Measurements from ENCODE around the gene PTPRK. TPM values are rescaled to one million over a fixed set of nuclear protein-coding genes. Genes with fewer than 3 reads are reported as not detected.
"Not testable (repeated sequence)": the region's sequence is repeated elsewhere in the genome, so short reads cannot be mapped to it uniquely, and the experiment has no call there.

Gene PTPRK
- total RNA-seq, 1 donor from 2014 or later = 72.5 TPM

DNA sequence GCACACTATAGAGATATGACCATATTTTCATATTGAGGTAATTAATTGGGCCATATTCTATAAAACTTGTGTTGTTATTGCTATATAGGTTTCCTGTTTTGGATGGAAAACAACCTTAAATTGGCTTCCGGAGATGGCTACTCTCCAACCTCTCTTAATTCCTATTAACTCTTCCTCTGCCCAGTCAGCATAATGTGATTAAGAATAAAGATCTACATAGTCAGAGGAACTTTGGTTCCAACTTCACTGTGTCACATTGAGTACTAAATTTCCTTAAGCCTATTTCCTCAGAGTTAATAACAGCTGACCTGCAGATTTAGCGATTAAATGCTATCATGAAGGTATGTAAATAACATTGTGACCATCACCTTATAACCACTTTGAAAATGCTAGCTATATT is 67.7 kb downstream of the PTPRK start:
- no peak for DNase-seq (ENCODE audit: extremely low read depth, low read depth, low spot score)

DNA sequence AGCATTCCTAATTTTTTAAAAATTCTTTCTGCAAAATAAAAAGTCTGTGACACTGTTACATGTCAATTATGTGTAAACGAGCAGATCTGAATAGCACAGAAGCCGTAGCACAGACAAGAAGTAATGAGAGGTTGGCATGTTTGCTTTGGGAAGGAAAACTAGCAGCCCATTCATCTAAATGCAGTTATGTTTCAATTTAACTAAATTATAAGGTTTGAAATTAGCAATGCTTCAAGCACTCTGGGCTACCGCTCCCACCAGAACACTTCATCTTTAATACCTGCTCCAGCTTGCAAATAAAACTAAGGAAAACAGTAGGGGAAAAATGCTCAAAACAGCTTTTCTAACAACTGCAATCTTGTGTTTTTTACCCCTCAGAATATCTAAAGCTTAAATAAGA is 73.9 kb downstream of the PTPRK start:
- no peak for DNase-seq (ENCODE audit: extremely low read depth, low read depth, low spot score)

DNA sequence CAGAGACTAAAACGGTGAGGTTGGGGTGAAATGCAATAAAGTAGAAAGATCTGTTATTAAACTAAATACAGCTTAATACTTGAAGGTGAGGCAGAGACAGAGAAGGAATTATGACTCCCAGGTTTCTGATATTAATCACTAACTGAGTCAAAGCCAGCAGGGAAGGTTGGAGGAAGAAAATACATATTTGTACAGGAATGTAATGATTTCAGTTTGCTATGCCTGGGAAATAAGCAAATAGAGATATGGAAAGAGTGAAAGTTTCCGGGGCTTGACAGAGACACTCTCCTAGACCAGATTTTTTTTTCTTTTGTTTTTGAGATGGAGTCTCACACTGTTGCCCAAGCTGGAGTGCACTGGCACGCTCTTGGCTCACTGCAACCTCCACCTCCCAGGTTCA is 76.8 kb downstream of the PTPRK start:
- DNase-seq (ENCODE audit: extremely low read depth, low read depth, low spot score) = no peak

- DNase-seq (ENCODE audit: extremely low read depth, low read depth, low spot score) = no peak
These were observed 80.8 kb downstream of the PTPRK start for GRCh38 chr6:128439627-128440026.

DNA sequence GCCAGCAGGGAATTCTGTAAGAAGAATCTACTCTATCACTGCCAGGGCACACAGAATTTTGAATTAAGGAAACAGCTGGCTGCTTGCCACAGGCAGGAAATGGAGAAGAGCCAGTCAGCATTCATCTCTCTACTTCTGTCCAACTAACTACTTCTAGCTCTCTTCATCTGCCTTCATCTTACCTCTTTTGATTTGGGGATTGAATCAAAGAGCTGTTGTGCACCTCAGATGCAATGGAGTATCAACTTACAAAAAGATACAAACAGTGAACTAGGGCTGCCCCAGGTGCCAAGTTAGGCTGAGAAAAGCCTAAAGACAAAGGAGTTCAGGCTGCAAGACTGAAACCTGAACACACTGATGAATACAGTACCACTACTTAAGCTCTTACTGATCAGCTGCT is 82.0 kb downstream of the PTPRK start:
- DNase-seq (ENCODE audit: extremely low read depth, low read depth, low spot score) = no peak

GRCh38 chr6:128437685-128438084 is 82.7 kb downstream of the PTPRK start:
- no peak for DNase-seq (ENCODE audit: extremely low read depth, low read depth, low spot score)

DNA sequence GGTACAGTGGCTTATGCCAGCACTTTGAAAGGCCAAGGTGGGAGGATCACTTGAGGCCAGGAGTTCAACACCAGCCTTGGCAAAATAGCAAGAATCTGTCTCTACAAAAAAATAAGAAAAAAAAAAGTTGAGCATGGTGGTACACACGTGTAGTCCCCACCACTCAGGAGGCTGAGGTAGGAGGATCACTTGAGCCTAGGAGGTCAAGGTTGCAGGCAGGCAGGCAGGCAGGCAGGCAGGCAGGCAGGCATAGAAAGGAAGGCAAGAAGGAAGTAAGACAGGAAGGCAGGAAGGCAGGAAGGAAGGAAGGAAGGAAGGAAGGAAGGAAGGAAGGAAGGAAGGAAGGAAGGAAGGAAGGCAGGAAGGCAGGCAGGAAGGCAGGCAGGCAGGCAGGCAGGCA is 85.6 kb downstream of the PTPRK start:
- not testable (repeated sequence) for DNase-seq (ENCODE audit: extremely low read depth, low read depth, low spot score)

DNA sequence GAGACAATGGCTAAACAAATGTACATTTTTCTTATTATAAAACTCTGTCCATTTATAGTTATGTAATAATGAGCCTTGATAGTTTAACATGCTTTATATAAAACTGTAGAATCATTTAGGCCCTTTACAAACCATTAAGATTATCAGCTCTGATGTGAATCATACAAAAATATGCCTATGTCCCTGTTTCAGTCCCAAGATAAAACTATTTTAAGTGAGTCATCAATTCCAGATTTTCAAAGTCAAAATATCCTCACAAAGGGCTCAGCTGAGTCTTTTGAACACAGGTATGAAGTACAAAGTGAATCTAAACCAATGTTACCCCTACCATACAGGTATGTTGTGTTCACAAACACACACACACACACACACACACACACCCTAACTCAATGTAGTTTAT is 88.0 kb downstream of the PTPRK start:
- DNase-seq (ENCODE audit: extremely low read depth, low read depth, low spot score) = no peak

- no peak for DNase-seq (ENCODE audit: extremely low read depth, low read depth, low spot score)
These were observed 93.3 kb downstream of the PTPRK start for GRCh38 chr6:128427139-128427538.

GRCh38 chr6:128425856-128426255 is 94.5 kb downstream of the PTPRK start:
- no peak for DNase-seq (ENCODE audit: extremely low read depth, low read depth, low spot score)

DNA sequence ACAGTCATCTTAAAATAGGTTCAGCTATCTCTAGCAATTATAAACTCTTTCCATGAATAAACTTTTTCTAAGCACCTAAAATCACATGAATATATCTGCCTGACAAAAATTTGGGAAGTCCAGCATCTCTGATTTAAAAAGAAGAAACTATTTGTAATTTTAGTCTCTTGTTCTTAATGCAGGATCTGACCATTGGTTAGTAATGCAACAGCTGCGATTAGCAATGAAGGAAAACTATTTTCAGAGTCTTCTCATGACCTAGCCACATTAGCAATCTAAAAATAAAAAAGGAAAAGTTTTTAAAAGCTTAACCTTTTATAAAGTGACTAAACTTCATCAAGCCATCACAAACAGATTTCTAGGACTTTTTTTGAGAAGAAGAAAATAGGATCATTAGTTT is 97.5 kb downstream of the PTPRK start:
- DNase-seq (ENCODE audit: extremely low read depth, low read depth, low spot score) = no peak

DNA sequence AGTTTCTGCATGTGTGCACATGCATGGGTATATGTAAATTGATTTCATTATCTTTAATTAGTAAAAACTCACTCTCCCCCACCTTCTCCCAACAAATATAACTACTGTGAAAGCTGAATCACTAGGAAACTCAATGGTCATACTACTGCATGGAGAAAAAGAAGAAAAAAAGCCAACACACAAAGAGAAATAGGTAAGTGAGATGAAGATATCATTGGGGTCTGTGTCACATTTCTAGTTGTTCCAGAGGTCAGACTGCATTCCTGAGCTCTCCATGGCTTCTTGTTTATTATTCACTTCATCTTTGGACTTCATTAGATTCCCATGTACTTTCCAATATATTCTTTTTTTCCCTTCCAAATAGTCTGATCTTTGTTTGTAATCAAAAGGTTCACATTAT is 98.2 kb downstream of the PTPRK start:
- DNase-seq (ENCODE audit: extremely low read depth, low read depth, low spot score) = no peak

- DNase-seq (ENCODE audit: extremely low read depth, low read depth, low spot score) = no peak
These were observed 98.6 kb downstream of the PTPRK start for GRCh38 chr6:128421788-128422187.

- no peak for DNase-seq (ENCODE audit: extremely low read depth, low read depth, low spot score)
These were observed 102.7 kb downstream of the PTPRK start for GRCh38 chr6:128417698-128418097.

GRCh38 chr6:128415387-128415786 is 105.0 kb downstream of the PTPRK start:
- DNase-seq (ENCODE audit: extremely low read depth, low read depth, low spot score) = no peak

DNA sequence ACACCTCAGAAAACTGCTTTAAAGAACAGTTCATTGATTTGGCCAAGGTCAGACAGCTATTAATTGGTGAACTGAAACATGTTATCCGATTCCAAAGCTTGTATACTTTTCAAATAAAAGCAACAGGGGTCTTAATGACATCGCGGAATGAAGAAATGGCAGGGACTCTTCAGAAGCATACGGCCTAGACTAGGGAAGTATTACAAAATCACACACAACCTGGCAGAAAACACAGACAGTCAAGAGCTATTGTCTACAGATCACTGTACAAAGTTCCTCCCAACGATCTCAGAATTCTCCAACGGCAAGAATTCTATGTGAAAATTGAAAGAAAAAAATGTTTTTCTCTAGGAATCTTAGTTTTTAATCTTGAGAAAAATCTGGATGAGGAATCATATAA is 105.5 kb downstream of the PTPRK start:
- DNase-seq (ENCODE audit: extremely low read depth, low read depth, low spot score) = no peak

DNA sequence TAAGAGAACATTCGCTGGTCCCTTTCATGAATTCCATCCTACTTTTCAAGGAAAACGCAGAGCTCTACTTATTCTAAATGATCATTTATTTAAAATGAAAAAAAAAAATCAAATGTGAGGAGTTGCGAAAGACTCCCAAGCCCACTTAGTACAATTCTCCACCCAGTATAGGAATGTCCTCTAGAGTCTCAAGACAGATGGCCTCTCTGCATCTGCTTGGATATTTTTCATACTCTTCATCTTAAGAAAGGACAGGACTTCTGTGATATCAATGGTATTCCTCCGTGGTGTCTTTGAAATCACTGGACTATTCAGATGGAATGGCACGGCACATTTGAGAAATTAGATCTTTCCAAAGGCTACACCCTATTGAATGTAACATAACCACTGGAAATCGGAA is 107.1 kb downstream of the PTPRK start:
- no peak for DNase-seq (ENCODE audit: extremely low read depth, low read depth, low spot score)

DNA sequence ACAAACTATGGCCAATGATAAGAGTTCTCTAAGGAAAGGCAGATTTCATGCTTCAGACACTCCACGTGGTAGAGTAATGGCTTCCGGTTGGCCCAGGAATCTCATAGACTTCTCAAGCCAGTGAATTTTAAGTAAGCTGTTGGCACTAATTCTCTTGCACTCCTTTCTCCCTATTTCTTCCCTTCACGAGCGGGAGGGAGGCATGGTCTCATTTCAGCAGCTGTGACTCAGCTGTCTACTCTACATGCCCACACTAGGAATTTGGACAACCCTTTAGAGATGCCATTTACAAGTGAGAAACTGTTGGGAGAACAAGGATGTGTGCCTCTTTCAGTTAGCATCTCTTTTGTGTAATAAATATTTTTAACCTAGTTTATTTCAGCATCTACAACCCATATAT is 107.7 kb downstream of the PTPRK start:
- no peak for DNase-seq (ENCODE audit: extremely low read depth, low read depth, low spot score)

- DNase-seq (ENCODE audit: extremely low read depth, low read depth, low spot score) = no peak
These were observed 109.8 kb downstream of the PTPRK start for GRCh38 chr6:128410584-128410983.

GRCh38 chr6:128409003-128409402 is 111.4 kb downstream of the PTPRK start:
- no peak for DNase-seq (ENCODE audit: extremely low read depth, low read depth, low spot score)

DNA sequence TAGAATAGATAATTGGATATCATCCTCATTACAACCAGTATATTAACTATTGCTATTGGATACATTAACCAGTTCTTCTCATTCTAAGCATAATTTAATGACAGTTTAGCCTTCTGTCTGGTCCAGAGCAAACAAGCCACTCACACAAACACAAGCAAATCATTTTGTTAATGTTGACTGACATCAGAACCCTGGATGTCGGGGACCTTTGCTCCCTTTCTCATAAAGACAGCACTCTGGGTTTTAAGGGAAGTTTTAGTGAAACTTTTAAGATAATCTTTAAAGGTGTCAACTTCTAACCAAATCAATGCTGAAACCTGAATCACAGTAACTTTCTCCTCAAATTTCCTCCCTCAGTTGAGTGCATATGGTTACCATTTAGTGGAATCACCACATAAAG is 113.9 kb downstream of the PTPRK start:
- DNase-seq (ENCODE audit: extremely low read depth, low read depth, low spot score) = no peak

DNA sequence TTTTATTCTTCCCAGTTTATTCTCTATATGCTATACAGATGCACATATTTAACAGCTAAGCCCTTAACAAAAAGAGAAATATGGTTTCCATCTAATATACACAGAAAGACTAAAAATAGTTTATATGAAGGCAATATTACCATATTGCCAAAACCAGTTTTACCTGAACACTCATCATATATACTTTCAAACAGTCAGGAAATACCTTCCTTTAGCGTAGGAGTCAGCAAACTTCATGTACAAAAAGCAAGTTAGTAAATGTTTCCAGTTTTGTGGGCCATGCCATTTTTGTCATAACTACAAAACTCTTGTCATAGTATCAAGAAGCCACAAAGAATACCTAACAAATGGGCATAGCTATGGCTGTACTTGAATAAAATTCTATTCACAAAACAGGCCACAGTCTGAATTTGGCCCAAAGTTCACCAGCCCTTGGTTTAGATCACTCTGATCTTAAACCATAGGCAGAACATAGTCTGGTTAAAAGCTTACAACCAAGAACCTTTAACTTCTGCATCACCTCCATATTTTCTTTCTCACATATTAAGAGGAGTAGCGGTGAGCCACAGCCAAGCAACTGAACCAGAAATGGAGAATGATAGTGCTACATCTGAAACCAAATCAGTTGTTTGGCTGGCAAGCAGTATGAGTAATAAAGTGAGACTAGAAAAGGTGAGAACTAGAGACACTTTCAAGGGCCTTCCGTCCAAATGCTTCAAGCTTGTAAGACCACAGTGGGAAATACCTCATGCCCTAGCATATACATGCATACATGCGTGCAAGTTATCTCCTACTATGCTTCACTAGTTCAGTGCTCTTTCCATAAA is 116.6 kb downstream of the PTPRK start:
- DNase-seq (ENCODE audit: extremely low read depth, low read depth, low spot score) = no peak

GRCh38 chr6:128400875-128401274 is 119.5 kb downstream of the PTPRK start:
- DNase-seq (ENCODE audit: extremely low read depth, low read depth, low spot score) = no peak

All from glomerular endothelial cell (primary cell).